HFFc6 (cell line): ENCODE measurements around the gene AAR2. TPM values are rescaled to one million over a fixed set of nuclear protein-coding genes. Genes with fewer than 3 reads are reported as not detected.

Experiments used
- DNase-seq: peaks from one replicate; pipeline ENCODE4 v3.0.0-alpha.2; 2018
- H3K27ac Mint-ChIP-seq: 2 replicates; pipeline ENCODE4 v1.8.0; 2020; ENCODE audit warnings: mild to moderate bottlenecking, mixed read lengths
- H3K27me3 Mint-ChIP-seq: 2 replicates; pipeline ENCODE4 v1.8.0; 2021; ENCODE audit warnings: mild to moderate bottlenecking, moderate library complexity, mixed read lengths; ENCODE audit not compliant: insufficient read depth
- H3K36me3 Mint-ChIP-seq: 2 replicates; pipeline ENCODE4 v1.8.0; 2021; ENCODE audit warnings: low read depth, mixed read lengths
- H3K4me1 Mint-ChIP-seq: 2 replicates; pipeline ENCODE4 v1.8.0; 2020; ENCODE audit warnings: low read depth, mixed read lengths
- H3K4me3 Mint-ChIP-seq: 2 replicates; pipeline ENCODE4 v1.8.0; 2020; ENCODE audit warnings: mild to moderate bottlenecking, moderate library complexity, mixed read lengths
- H3K9me3 Mint-ChIP-seq: 2 replicates; pipeline ENCODE4 v1.8.0; 2020; ENCODE audit warnings: mild to moderate bottlenecking, mixed read lengths
- CTCF ChIP-seq: fragments of 200-600 bp; sonication (generic); IDR thresholded peaks from 2 replicates; pipeline ENCODE4 v1.5.0; 2021; ENCODE audit warnings: antibody characterized with exemption, mild to moderate bottlenecking
- total RNA-seq, 6 experiments: library from RNA; stranded (reverse); fragmentation: NEBNext Ultra II Directional; extraction: Animal tissue kit (Norgen Biotek cat#: 25700); gene quantifications; 2 replicates in 1 of 6; 3 replicates in 5 of 6; pipeline ENCODE4 v1.2.3, GENCODE V29; 2021

Gene AAR2
- total RNA-seq, 6 experiments from 2014 or later: 20.4 to 25.9 (median 23.7) TPM

GRCh38 chr20:36238153-36238552 is 1.9 kb downstream of the AAR2 start:
- no peaks in the 10 kb centered on the region for H3K27me3 Mint-ChIP-seq
- H3K9me3 Mint-ChIP-seq: no peaks in the 10 kb centered on the region
- H3K4me3 Mint-ChIP-seq: peak overlapping the region; percentile 59
- no peak for DNase-seq
- H3K27ac Mint-ChIP-seq: no peak overlapping the region
- H3K4me1 Mint-ChIP-seq: peaks cover 29% of the 10 kb centered on the region
- no peak for TF ChIP-seq CTCF
- H3K36me3 Mint-ChIP-seq: peaks cover 5% of the 10 kb centered on the region; the same call in 1 of the 2 replicates

GRCh38 chr20:36238760-36239159 is 2.5 kb downstream of the AAR2 start:
- Mint-ChIP-seq H3K4me1 (peaks cover 29% of the 10 kb centered on the region), H3K36me3 (peaks cover 5% of the 10 kb centered on the region; the same call in 1 of the 2 replicates), H3K27ac (peak overlapping the region; percentile 40; the same call in 1 of the 2 replicates), H3K4me3 (peak overlapping the region; percentile 47), H3K9me3 (no peaks in the 10 kb centered on the region), H3K27me3 (no peaks in the 10 kb centered on the region)
- DNase-seq: no peak
- TF ChIP-seq CTCF: no peak

GRCh38 chr20:36240076-36240475 is 3.8 kb downstream of the AAR2 start:
- no peak for DNase-seq
- no peaks in the 10 kb centered on the region for H3K9me3 Mint-ChIP-seq
- no peak overlapping the region for H3K27ac Mint-ChIP-seq
- no peak overlapping the region for H3K4me3 Mint-ChIP-seq
- H3K27me3 Mint-ChIP-seq: no peaks in the 10 kb centered on the region
- H3K4me1 Mint-ChIP-seq: peaks cover 29% of the 10 kb centered on the region
- TF ChIP-seq CTCF: no peak
- H3K36me3 Mint-ChIP-seq: peaks cover 5% of the 10 kb centered on the region; the same call in 1 of the 2 replicates

GRCh38 chr20:36241678-36242077 is 5.4 kb downstream of the AAR2 start:
- no peaks in the 10 kb centered on the region for H3K9me3 Mint-ChIP-seq
- H3K4me3 Mint-ChIP-seq: no peak overlapping the region
- no peak overlapping the region for H3K27ac Mint-ChIP-seq
- DNase-seq: no peak
- H3K27me3 Mint-ChIP-seq: no peaks in the 10 kb centered on the region
- H3K4me1 Mint-ChIP-seq: peaks cover 22% of the 10 kb centered on the region
- no peak for TF ChIP-seq CTCF
- peaks cover 5% of the 10 kb centered on the region; the same call in 1 of the 2 replicates for H3K36me3 Mint-ChIP-seq

GRCh38 chr20:36243726-36244125 is 7.4 kb downstream of the AAR2 start:
- Mint-ChIP-seq H3K27ac (no peak overlapping the region), H3K9me3 (no peaks in the 10 kb centered on the region), H3K4me3 (no peak overlapping the region), H3K36me3 (peaks cover 15% of the 10 kb centered on the region), H3K27me3 (no peaks in the 10 kb centered on the region), H3K4me1 (peaks cover 5% of the 10 kb centered on the region)
- no peak for DNase-seq
- no peak for TF ChIP-seq CTCF

- Mint-ChIP-seq H3K4me1 (no peaks in the 10 kb centered on the region), H3K27ac (no peak overlapping the region), H3K4me3 (no peak overlapping the region), H3K9me3 (no peaks in the 10 kb centered on the region), H3K36me3 (peaks cover 16% of the 10 kb centered on the region), H3K27me3 (no peaks in the 10 kb centered on the region)
- TF ChIP-seq CTCF: no peak
- no peak for DNase-seq
Observed at GRCh38 chr20:36246401-36246800, 10.1 kb downstream of the AAR2 start.
